Right ventricle myocardium inferior (tissue), 1 donor: Measurements from ENCODE around the gene GCK. TPM values are rescaled to one million over a fixed set of nuclear protein-coding genes. Genes with fewer than 3 reads are reported as not detected.

ENCODE experiments used
- ATAC-seq: fragments of 200-7000 bp; cut with Tn5 transposase; one replicate; pipeline ENCODE4 v1.9.1; 2020; ENCODE audit warnings: mild to moderate bottlenecking, moderate library complexity
- DNase-seq: peaks from one replicate; pipeline ENCODE4 v3.0.0; 2021; ENCODE audit errors: missing footprints
- intact Hi-C: fragments of 100-400 bp; cut with DNase I; formaldehyde crosslinking; loops from one replicate; pipeline ENCODE4 v1.11.0; 2022
- total RNA-seq: library from RNA; stranded (reverse); fragmentation: NEBNext Ultra II Directional; extraction: Animal tissue kit (Norgen Biotek cat#: 25700); gene quantifications from one replicate; pipeline ENCODE4 v1.2.1, GENCODE V29; 2021
- donor health status: DM: no; HTN: yes; CAD: no; lungs with severe emphysema.

The GCK gene
- total RNA-seq, 1 donor from 2014 or later, result 1.8 TPM

DNA sequence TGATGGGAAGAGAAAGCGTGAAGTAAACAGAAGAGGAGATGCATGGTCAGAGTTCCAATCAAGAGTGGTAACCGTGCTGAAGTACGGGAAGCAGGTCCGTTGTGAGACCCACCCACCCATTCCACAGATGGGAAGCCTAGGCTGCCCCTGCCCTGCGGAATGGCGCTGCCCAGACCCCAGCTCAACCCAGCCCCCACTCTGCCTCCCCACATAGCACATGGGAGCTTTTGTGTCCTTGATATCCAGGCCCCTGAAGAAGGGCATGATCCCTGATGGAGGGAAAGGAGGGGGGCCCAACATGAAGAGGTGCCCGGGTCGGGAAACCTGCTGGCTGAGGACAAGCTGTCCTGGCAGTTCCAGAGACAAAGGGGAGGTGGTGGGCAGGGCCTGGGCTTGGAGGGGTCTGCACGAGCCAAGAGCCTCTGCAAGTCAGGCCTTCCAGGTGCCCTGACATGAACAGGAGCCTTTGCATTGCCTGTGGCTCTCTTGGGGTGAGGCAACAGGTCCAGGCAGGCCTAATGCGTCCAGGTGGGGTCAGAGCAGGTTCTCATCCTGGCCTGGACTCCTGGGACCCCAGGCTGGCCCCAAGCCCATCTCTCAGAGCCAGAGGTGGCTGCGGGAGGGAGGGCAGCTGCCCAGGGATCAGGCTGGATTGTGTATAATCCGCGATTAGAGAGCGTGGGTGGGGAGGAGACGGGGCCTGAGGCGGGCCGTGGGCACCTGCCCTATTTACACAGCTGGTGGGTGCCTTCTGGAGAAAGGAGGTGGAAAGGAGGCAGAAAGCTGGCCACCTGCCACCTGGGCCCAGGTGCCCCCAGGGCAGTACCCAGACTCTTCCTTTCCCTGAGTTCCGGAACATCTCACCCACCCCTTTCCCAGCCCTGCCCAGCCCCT is 35.1 kb upstream of the GCK start:
- intact Hi-C loops, result no loop called here
- peak; percentile 61 for DNase-seq
- ATAC-seq, result no peak

DNA sequence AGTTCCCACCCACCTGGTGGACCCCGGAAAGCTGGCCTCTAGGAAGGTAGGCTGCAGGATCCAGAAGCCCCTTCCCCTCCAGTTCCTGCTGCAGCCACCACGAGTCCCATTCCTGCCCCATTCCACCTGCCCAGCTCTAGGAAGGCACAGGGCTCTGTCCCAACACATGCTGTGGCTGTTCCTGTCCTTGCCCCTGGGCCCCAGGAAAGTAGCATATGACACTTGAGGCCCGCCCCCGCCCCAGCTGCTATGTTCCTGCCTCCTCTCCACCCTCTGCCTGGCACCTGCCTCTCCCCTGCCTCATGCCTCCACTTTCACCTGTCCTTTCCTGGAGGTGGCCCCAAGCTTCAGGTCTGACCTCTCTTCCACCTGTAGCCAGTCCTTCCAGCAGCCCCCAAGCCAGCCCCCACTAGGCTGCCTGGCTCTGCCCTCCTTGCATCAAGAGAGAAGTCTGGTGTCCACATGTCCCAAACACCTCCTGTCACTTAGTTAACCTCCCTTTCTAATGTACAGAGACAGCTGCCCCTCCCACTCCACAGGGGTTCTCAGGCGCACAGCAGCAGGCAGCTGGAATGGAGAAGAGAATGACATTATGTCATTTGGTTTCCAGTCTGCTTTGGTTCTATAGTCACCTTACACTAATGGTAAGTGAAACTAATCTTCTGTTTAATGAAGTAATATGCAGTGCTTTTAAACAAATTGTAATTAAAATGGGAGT is 34.3 kb upstream of the GCK start:
- ATAC-seq (no peak), DNase-seq (peak; percentile 53)
- intact Hi-C loops, result no loop called here

DNA sequence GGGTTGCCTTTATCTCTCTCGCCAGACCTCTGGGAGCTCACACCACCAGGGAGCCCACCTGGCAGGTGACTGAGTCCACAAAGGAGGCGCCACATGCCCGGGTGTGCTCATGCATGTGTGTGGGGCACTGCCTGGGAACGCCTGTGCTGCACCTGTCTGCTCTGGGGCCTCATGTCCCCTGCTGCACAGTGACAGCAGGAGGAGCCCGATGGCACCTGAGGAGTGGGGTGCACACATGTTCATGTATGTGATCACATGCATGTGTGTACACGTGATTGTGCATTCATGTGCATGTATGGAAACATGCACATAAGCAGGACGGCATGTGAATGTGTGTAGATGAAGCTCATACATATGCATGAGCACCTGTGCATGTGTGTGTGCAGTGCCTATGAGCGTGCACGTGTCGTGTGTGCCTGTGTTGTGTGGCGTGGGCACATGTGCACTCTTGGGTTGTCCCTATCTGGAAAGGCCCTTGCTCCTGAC is 33.6 kb upstream of the GCK start:
- intact Hi-C loops, result no loop called here
- no peak for ATAC-seq
- peak; percentile 59 for DNase-seq

DNA sequence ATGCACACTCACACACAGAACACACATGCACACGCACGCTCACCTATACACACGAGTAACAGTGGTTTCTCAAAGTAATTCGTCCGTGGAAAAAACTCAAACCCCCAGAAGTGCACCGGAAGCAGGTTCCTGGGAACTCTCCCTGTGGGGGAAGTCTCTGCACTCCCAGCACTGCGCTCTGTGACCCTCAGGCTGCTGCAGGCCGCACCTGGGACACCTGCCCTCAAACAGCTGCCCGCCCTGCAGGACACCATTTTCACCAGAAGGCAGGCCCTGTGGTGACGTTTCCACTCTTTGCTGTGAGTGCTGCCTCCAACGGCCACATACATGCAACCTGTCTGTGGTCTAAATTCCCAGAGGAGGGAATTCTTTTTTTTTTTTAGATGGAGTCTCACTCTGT is 32.8 kb upstream of the GCK start:
- DNase-seq (peak; percentile 32), ATAC-seq (no peak)
- intact Hi-C loops, result no loop called here

GRCh38 chr7:44221231-44221791 is 32.1 kb upstream of the GCK start:
- ATAC-seq (no peak), DNase-seq (peak; percentile 34)
- intact Hi-C loops, result no loop called here

GRCh38 chr7:44220358-44221112 is 31.3 kb upstream of the GCK start:
- peak; percentile 52 for DNase-seq
- intact Hi-C loops, result no loop called here
- ATAC-seq, result no peak

DNA sequence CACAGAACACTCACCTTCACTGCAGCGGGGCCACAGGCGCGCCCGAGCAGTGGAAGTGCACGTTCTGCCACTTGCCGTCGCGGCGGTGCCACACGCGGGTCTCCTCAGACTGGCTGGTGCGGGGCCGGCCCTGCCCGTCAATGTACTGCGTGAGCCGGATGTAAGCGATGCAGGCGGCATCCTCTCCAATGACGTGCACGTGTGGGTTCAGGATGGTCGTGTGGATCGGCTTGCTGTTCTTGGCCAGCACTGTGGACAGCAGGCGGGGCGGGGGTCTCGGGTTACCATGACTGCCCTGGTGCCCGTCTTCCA is 30.8 kb upstream of the GCK start:
- DNase-seq (peak; percentile 62), ATAC-seq (no peak)
- intact Hi-C loops, result no loop called here

DNA sequence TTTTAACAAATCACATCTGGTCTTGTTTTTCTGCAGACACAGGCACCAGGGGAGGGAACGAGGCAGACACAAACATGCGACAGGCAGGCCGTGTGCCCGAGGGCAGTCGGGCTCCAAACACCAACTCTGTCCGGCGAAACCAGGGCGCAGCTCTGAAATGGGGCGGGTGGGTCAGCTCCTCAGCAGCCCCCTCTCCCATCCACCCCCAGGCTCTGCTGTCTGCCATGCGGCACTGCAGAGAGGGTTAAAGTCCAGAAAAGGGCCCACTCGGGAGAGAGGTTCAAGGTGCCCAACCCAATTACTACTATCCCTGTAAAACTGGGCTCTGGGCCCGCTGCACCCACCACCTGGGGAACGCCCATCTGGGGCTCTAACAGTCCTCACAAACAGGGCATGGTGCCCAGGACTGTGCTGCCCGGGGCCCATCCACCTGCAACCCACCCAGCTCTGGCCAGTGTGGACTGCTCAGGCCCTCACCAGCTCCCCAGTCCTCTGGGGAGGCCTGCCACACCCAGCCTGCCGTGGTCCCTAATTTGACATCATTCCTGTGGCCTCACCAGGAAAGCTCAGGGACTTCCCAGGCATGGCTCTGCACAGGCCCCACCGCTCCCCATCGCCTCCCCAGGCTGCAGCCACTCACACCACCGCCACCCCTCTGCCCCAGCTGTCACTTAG is 30.3 kb upstream of the GCK start:
- DNase-seq, result peak; percentile 60
- intact Hi-C loops, result no loop called here
- no peak for ATAC-seq

DNA sequence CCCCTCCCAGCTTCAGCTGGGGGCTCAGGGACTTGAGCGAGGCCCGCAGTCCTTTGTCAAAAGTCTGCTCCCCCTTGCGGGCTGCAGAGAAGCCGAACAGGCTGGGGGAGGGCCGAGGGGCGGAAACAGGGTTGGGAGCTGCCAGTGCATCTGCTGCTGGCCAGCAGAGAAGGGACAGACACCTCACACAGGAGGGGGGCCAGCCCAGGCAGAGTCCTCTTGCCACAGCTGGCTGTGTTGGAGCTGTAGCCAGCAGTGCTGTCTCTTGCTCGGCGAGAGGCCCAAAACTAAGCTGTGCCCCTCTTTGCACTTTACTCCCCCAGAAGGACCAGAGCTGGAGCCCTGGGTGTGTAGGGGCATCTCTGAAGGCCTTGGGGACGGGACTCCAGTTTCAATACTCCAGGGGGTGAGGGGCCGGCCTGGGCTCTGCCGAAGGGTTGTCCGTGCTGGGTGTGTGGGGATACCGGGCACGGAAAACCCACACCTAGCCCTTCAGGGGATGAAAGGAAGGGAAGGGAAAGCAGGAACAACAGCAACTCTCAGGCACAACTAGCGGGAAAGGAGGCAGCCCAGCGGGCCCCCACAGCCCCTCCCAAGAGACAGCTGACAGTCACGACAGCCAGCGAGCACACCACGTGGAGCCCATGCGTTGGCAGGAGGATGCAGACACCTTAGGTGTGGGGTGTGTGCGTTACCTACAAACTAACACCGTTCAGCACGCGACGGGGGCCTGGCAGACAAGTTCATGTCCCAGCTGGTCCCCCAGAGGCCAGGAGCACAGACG is 29.4 kb upstream of the GCK start:
- intact Hi-C loops, result no loop called here
- DNase-seq (peak; percentile 54), ATAC-seq (no peak)

DNA sequence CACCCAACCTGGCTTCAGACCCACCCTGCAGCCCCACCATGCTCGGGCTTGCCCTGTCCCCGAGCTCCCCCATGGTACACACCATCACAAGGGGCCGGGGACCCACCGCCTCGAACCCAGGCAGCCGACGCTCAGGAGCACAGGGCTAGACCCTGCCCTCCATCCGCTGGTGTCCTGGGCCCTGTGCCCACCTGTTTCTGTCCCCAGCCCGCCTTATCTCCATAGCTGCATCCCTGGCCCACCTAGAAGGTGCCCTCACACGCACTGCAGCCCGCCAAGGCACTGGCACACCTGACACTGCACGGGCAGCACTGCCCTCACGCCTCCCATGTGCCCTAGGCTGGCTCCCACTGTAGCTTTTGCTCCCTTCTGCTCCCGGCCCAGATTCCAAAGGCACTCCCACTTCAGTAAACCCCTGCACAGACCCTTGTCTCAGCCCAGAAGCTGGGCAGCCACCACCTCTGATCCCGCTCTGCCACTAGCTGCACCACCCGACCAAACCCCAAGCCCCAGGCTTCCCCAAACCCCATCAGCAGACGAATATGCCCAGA is 28.7 kb upstream of the GCK start:
- ATAC-seq (no peak), DNase-seq (peak; percentile 59)
- intact Hi-C loops, result no loop called here

GRCh38 chr7:44217223-44217714 is 28.0 kb upstream of the GCK start:
- no peak for ATAC-seq
- intact Hi-C loops, result no loop called here
- DNase-seq, result peak; percentile 40

- DNase-seq (no peak), ATAC-seq (no peak)
- intact Hi-C loops, result no loop called here
Measured at GRCh38 chr7:44216521-44217222, 27.4 kb upstream of the GCK start.

- DNase-seq (no peak), ATAC-seq (no peak)
- intact Hi-C loops, result no loop called here
Measured at GRCh38 chr7:44216019-44216418, 26.8 kb upstream of the GCK start.

GRCh38 chr7:44215531-44215930 is 26.3 kb upstream of the GCK start:
- no peak for ATAC-seq

GRCh38 chr7:44213877-44214388 is 24.7 kb upstream of the GCK start:
- intact Hi-C loops, result no loop called here
- ATAC-seq (no peak), DNase-seq (no peak)

More at GRCh38 chr7:44215531-44215930, 26.3 kb upstream of the GCK start:
- DNase-seq, result no peak
- intact Hi-C loops, result no loop called here

DNA sequence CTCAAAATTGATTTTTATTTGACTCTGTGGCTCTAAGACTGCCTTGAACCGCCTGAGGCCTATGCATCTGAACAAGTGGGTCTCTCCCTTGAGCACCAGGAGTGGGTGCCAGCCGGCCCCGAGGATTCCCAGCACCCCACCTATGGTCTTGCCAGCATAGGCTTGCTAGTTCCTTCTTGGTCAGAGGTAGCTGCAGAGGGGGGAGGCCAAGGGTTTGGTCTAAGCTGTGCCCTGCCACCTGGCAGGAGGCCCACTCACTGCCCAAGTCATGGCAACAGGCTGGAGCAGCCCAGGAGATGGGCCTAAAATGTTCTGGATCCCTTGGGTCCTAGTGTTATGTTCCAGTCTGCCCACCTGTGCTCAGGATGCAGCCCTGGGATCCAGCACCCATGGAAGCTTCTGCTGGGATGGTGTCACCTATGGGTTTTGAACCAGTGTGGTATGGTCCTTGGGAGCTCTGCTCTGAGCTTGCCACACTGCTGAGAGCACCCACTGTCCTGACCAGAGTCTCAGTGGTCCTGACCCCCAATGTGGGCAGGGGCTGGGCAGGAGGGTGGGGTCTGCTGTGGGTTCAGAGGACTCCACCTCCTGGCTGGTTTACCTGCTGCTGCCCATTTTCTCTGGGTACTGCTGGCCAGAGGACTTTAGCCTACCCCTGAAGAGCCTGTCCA is 24.1 kb upstream of the GCK start:
- intact Hi-C loops, result no loop called here
- peak; percentile 50 for DNase-seq
- no peak for ATAC-seq
